Natural killer cell (primary cell): ENCODE data around the gene DIP2C. TPM values are rescaled to one million over a fixed set of nuclear protein-coding genes. Genes with fewer than 3 reads are reported as not detected.

ENCODE experiments used
- ATAC-seq, 3 donors: fragments of 150-1000 bp in 2 of 3; fragments of 200-7000 bp in 1 of 3; cut with Tn5 transposase; 1 replicate in 1 of 3; 2 replicates in 2 of 3; pipeline ENCODE4 v1.10.0; 2021; ENCODE audit warnings: mild to moderate bottlenecking in 2 of 3, moderate library complexity in 2 of 3
- DNase-seq, 2 donors: peaks; one replicate each; pipeline versions ENCODE4 v3.0.0 to v3.0.0-alpha.2; 2013 to 2021; ENCODE audit warnings: mixed read lengths in 1 of 2
- H3K27ac ChIP-seq: one replicate; pipeline ENCODE4 v1.5.1; 2013; ENCODE audit warnings: mild to moderate bottlenecking, low read length
- H3K27me3 ChIP-seq: one replicate; pipeline ENCODE4 v1.6.1; 2013; ENCODE audit warnings: low read length; ENCODE audit not compliant: control insufficient read depth, insufficient read depth
- H3K36me3 ChIP-seq: one replicate; pipeline ENCODE4 v1.6.1; 2013; ENCODE audit warnings: low read length; ENCODE audit not compliant: control insufficient read depth, insufficient read depth
- H3K4me1 ChIP-seq: one replicate; pipeline ENCODE4 v1.6.1; 2013; ENCODE audit warnings: low read length; ENCODE audit not compliant: control insufficient read depth, insufficient read depth
- H3K4me3 ChIP-seq: one replicate; pipeline ENCODE4 v1.5.1; 2013; ENCODE audit warnings: low read length
- H3K9me3 ChIP-seq: one replicate; pipeline ENCODE4 v1.6.1; 2013; ENCODE audit warnings: low read length; ENCODE audit not compliant: control insufficient read depth, insufficient read depth
- H3K27ac Mint-ChIP-seq, 2 donors: one replicate each; pipeline ENCODE4 v1.8.0; 2022; ENCODE audit warnings: mild to moderate bottlenecking in 2 of 2, mixed read lengths in 2 of 2, moderate library complexity in 1 of 2
- H3K27me3 Mint-ChIP-seq, 2 donors: one replicate each; pipeline ENCODE4 v1.8.0; 2022; ENCODE audit warnings: low read depth in 2 of 2, mixed read lengths in 2 of 2
- H3K36me3 Mint-ChIP-seq: one replicate; pipeline ENCODE4 v1.8.0; 2022; ENCODE audit warnings: mixed read lengths
- H3K4me1 Mint-ChIP-seq, 2 donors: one replicate each; pipeline ENCODE4 v1.8.0; 2022; ENCODE audit warnings: mixed read lengths in 2 of 2
- H3K4me3 Mint-ChIP-seq: one replicate; pipeline ENCODE4 v1.8.0; 2022; ENCODE audit warnings: mild to moderate bottlenecking, moderate library complexity, mixed read lengths
- H3K9me3 Mint-ChIP-seq, 2 donors: one replicate each; pipeline ENCODE4 v1.8.0; 2022; ENCODE audit warnings: mixed read lengths in 2 of 2
- CTCF ChIP-seq: fragments of 200-600 bp; IDR thresholded peaks from one replicate; pipeline ENCODE4 v1.8.0; 2022; ENCODE audit warnings: antibody characterized with exemption
- WGBS: methylation state at CpG from one replicate; pipeline ENCODE4 v1.1.7; 2013; ENCODE audit warnings: missing lambda C conversion rate; ENCODE audit not compliant: insufficient coverage; 5-methylcytosine and 5-hydroxymethylcytosine counted together
- intact Hi-C: fragments of 100-400 bp; cut with micrococcal nuclease; formaldehyde crosslinking; loops from one replicate; pipeline ENCODE4 v1.14.2; 2022
- total RNA-seq, 4 donors: library from RNA; stranded (reverse); fragments of 120-200 nt in 1 of 4; gene quantifications; one replicate each; pipeline versions ENCODE4 v1.2.3 to v1.2.4, GENCODE V29; 2013 to 2022

The DIP2C gene
- total RNA-seq, 3 donors from 2014 or later (not counting 1 experiment from before 2014, with no cell fraction given): 1.5 to 5.8 (median 3.8) TPM

DNA sequence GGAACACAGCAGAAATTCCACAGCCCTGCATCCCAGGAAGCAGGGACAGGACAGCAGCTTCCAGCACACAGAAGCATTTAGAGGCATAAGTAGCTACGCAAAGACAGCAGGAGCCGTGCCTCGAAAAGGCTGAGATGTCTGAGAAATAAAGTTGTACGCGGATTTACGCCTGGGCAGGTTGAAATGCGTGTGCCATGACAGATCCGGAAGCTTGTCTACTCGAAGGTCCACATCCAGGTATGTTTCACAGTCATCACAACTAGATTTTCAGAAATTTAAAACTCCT, 26.1 kb downstream of the DIP2C start:
- no peak for TF ChIP-seq CTCF
- Histone ChIP-seq H3K9me3 (no peaks in the 10 kb centered on the region), H3K4me1 (peaks cover 9% of the 10 kb centered on the region), H3K27me3 (no peaks in the 10 kb centered on the region), H3K27ac (no peak overlapping the region), H3K4me3 (no peak overlapping the region), H3K36me3 (no peaks in the 10 kb centered on the region)
- H3K27ac Mint-ChIP-seq: no peak overlapping the region
- H3K36me3 Mint-ChIP-seq: no peaks in the 10 kb centered on the region
- no peak overlapping the region for H3K4me3 Mint-ChIP-seq
- no peak for DNase-seq
- intact Hi-C loops: no loop called here
- no peak for ATAC-seq
- 91% methylated on average over 9 of the region's 9 CpGs for WGBS
- peaks cover 26 to 29% of the 10 kb centered on the region in 2 donors for H3K4me1 Mint-ChIP-seq
- H3K9me3 Mint-ChIP-seq: no peaks in the 10 kb centered on the region
- H3K27me3 Mint-ChIP-seq: peaks cover 0 to 11% of the 10 kb centered on the region in 2 donors

GRCh38 chr10:662686-663465, 26.6 kb downstream of the DIP2C start:
- Mint-ChIP-seq H3K27ac (peak overlapping the region; percentile 33 to 45), H3K27me3 (peaks cover 0 to 11% of the 10 kb centered on the region in 2 donors), H3K36me3 (no peaks in the 10 kb centered on the region), H3K4me1 (peaks cover 26 to 29% of the 10 kb centered on the region in 2 donors), H3K9me3 (no peaks in the 10 kb centered on the region), H3K4me3 (peak overlapping the region; percentile 66)
- intact Hi-C loops: no loop called here
- no peak for TF ChIP-seq CTCF
- peak; percentile 83 to 98 (median 96) for ATAC-seq
- WGBS: 55% methylated on average over 11 of the region's 11 CpGs
- H3K9me3 ChIP-seq: no peaks in the 10 kb centered on the region
- H3K27ac ChIP-seq: no peak overlapping the region
- DNase-seq: peak; percentile 13 to 34
- H3K4me1 ChIP-seq: peaks cover 9% of the 10 kb centered on the region
- H3K27me3 ChIP-seq: no peaks in the 10 kb centered on the region
- no peaks in the 10 kb centered on the region for H3K36me3 ChIP-seq
- no peak overlapping the region for H3K4me3 ChIP-seq

- no peak overlapping the region for H3K27ac ChIP-seq
- no peaks in the 10 kb centered on the region for H3K36me3 Mint-ChIP-seq
- intact Hi-C loops: no loop called here
Measured at GRCh38 chr10:662223-662605, 27.3 kb downstream of the DIP2C start.

More at GRCh38 chr10:662223-662605, 27.3 kb downstream of the DIP2C start:
- H3K4me1 ChIP-seq: peaks cover 9% of the 10 kb centered on the region
- Mint-ChIP-seq H3K27me3 (peaks cover 0 to 11% of the 10 kb centered on the region in 2 donors), H3K9me3 (no peaks in the 10 kb centered on the region), H3K4me1 (peaks cover 26 to 29% of the 10 kb centered on the region in 2 donors), H3K4me3 (peak overlapping the region; percentile 66), H3K27ac (peak overlapping the region; percentile 45 to 69)
- ATAC-seq (no peak), DNase-seq (no peak)
- no peaks in the 10 kb centered on the region for H3K9me3 ChIP-seq
- no peaks in the 10 kb centered on the region for H3K36me3 ChIP-seq
- 98% methylated on average over 6 of the region's 9 CpGs for WGBS
- no peak overlapping the region for H3K4me3 ChIP-seq
- TF ChIP-seq CTCF: no peak
- no peaks in the 10 kb centered on the region for H3K27me3 ChIP-seq
